NCI-H2029 (cell line): ENCODE results near the gene PRRG4.
"Not testable (repeated sequence)": the region's sequence is repeated elsewhere in the genome, so short reads cannot be mapped to it uniquely, and the experiment has no call there.

Source experiments
- DNase-seq: peaks from one replicate; lab custom pipeline; 2025; lab: John Stamatoyannopoulos, UW

The PRRG4 gene

GRCh38 chr11:32885556-32885955 lies 55.8 kb downstream of the PRRG4 start:
- DNase-seq, result no peak

GRCh38 chr11:32886180-32886579 lies 56.5 kb downstream of the PRRG4 start:
- DNase-seq, result no peak

- not testable (repeated sequence) for DNase-seq
Observed at GRCh38 chr11:32887707-32888383, 58.1 kb downstream of the PRRG4 start.

DNA sequence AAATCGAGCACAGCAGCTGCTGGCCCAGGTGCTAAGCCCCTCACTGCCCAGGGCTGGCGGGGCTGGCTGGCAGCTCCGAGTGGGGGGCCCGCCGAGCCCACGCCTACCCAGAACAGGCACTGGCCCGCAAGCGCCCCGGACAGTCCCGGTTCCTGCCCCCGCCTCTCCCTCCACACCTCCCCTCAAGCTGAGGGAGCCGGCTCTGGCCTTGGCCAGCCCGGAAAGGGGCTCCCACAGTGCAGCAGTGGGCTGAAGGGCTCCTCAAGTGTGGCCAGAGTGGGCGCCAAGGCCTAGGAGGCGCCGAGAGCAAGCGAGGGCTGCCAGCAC lies 58.6 kb downstream of the PRRG4 start:
- not testable (repeated sequence) for DNase-seq

- DNase-seq, result no peak
Observed at GRCh38 chr11:32888805-32889204, 59.1 kb downstream of the PRRG4 start.

- no peak for DNase-seq
Observed at GRCh38 chr11:32890843-32891656, 61.3 kb downstream of the PRRG4 start.

- no peak for DNase-seq
Observed at GRCh38 chr11:32891657-32892354, 62.1 kb downstream of the PRRG4 start.

DNA sequence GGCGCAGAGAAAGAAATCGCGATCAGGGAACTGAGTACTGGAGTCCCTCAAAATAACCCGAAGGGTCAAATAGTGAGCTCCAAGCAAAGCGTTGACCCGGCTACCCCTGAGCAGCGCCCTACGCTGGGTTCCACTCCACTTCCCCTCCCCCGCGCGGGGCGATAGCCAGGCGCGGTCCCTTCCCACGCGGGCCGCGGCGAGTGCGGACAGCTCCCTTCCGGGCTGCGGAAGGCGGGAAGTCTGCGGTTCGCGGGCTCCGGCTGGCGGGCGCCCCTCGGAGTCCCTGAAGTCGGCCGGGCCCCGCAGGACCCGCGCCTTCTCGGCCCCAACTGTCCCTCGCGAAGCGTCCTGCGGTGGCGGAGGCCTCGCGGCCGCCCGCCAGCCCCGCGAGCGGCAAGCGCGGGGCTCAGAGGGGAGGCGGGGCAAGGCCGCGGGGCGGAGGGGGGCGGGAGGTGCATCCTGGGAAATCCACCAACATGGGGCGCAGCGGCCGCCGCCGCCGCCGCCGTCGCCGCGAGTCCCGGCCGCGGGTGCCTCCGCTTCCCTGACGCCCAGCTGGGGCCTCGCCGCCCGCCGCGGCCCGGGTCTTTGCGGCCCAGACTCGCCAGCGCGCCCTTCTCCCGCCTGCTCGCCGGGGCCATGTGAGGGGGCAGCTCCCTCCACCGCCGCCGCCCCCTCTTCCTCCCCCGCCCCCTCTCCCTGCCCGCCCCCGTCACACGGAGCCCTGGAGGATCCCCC lies 62.8 kb downstream of the PRRG4 start, which contains the start of gene QSER1:
Gene QSER1, plus strand, starts transcription at position 457 of the 738 bp plus-strand sequence. CDS start 315 bp downstream, outside the sequence.
- DNase-seq, result peak; percentile 61

- DNase-seq, result no peak
Observed at GRCh38 chr11:32893093-32893342, 63.3 kb downstream of the PRRG4 start.

GRCh38 chr11:32893343-32894148 lies 63.8 kb downstream of the PRRG4 start:
- DNase-seq, result peak; percentile 30

DNA sequence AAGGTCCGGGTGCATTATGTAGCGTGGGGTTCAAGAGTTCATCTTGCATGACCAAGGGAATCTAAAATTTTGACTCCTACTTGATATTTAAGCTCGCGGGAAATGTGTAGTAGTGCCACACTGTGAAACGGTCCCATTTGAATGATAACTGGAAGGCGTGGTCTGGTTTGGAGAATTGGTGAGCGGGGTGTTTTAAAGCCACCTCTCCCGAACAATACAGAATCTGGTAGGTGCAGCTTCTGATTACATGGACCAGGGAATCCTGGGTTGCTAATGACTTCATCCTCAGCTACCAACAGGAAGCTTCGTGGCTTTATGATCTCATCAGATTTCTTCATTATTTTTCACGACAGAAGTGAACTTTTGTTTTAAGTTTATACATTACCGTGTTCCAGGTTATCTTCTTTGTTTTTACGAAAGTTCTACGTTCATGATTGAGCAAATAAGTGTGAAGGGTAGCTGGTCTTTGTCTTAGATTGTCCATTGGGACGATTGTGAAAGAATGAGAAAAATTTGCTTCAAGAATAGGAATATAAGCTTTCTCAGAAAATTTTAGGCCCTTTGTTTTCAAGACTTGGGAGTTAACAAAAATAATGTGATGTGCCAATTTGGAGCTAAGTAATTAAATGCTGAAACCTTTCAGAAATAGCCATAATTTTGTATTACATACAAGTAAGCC lies 64.6 kb downstream of the PRRG4 start:
- DNase-seq, result peak; percentile 75

GRCh38 chr11:32894921-32895320 lies 65.2 kb downstream of the PRRG4 start:
- DNase-seq, result no peak

GRCh38 chr11:32895471-32895870 lies 65.7 kb downstream of the PRRG4 start:
- no peak for DNase-seq

DNA sequence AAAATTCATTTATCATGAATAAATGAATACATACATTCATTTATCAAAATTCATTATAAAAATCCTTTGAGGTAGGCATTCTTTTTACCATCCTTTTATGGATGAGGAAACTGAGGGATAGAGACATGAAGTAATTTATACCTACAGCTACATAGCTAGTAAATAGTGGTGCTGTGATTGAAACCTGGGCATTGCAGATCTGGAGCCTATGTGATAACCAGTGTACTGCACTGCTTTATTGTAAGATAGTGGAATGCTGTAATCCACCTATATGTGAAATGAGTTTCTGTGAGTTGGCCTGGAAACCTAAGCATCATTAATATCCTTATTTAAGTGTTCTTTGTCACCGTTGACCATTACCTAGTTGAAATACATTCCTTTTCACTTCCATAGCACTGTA lies 67.4 kb downstream of the PRRG4 start:
- DNase-seq, result no peak

GRCh38 chr11:32899438-32899837 lies 69.7 kb downstream of the PRRG4 start:
- DNase-seq, result no peak

- DNase-seq, result no peak
Observed at GRCh38 chr11:32902089-32902665, 72.5 kb downstream of the PRRG4 start.

GRCh38 chr11:32905028-32905667 lies 75.4 kb downstream of the PRRG4 start:
- no peak for DNase-seq
